ENCODE data around the gene UBA6.

Gene UBA6

DNA sequence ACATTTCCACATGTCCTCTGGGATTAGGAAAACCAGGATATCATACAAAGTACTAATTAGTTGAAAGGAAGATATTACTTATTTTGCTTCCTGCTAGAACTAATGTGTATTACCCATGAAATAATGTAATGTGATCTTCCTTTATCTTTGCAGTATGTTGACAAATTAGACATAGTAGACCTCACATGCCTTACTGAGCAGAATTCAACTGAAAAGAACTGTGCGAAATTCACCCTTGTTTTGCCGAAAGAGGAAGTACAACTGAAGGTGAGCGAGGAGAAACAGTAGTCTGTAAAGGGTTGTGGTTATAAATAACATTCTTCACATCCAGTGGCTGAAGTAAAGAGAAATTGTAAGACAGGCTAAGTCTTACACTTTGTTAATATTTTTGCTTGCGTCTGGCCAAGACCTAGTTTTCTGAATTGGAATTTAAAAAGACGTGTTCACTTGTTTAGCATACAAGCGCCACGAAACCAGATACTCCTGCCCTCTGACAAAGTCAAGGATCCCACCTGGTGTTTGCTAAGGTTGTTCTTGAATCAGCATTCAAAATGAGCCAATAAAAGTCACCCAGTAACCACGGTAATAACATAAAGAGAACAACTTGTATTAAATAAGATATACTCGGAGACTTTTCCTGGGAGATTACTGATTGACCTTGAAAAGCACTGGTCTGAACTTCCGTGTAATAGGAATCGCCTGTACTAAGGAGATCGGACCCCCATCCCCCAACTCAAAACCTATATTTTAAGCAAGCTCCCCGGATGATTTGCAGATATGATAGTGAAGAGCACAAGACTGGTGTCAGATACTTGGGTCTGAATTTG is 125.5 kb downstream of the UBA6 start:
- no peak for DNase-seq

GRCh38 chr4:67573193-67573592 is 127.8 kb downstream of the UBA6 start:
- DNase-seq = no peak

GRCh38 chr4:67571975-67572374 is 129.0 kb downstream of the UBA6 start:
- DNase-seq = no peak

- no peak for DNase-seq
These were observed 130.4 kb downstream of the UBA6 start for GRCh38 chr4:67570537-67570936.

GRCh38 chr4:67568820-67569219 is 132.1 kb downstream of the UBA6 start:
- peak; percentile 8 for DNase-seq

GRCh38 chr4:67566335-67566734 is 134.6 kb downstream of the UBA6 start:
- DNase-seq = no peak

- DNase-seq = peak; percentile 24
These were observed 135.7 kb downstream of the UBA6 start for GRCh38 chr4:67565284-67565683.
